GM18505 (cell line): Measurements from ENCODE around the gene HTR3D.
"Not testable (repeated sequence)": the region's sequence is repeated elsewhere in the genome, so short reads cannot be mapped to it uniquely, and the experiment has no call there.

Experiments
- ATAC-seq: cut with Tn5 transposase; IDR thresholded peaks from one replicate; pipeline ENCODE4 v1.9.1; 2021; ENCODE audit not compliant: unreplicated experiment
- POLR2A ChIP-seq: IDR thresholded peaks from 4 replicates; pipeline ENCODE4 v1.6.1; 2011; ENCODE audit warnings: borderline replicate concordance; ENCODE audit not compliant: insufficient read depth, insufficient read length; ENCODE audit errors: extremely low read depth

HTR3D gene

DNA sequence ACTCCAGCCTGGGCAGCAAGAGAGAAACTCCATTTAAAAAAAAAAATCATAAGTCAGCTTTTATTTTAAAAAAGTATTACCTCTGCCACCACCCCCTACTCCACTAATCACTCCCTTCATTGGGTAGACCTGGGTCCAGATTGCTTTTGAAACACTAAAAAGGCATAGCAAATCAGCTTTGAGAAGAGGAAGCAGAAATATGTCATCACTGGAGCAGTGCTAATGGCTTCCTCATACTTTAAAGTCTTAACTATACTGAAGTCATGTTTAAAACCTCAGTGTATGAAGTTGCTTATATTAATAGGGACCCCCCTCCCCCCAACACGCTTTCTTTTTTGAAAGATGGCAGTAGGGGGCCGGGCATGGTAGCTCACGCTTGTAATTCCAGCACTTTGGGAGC lies 1.0 kb upstream of the HTR3D start:
- no peak for ATAC-seq
- no peak for TF ChIP-seq POLR2A

DNA sequence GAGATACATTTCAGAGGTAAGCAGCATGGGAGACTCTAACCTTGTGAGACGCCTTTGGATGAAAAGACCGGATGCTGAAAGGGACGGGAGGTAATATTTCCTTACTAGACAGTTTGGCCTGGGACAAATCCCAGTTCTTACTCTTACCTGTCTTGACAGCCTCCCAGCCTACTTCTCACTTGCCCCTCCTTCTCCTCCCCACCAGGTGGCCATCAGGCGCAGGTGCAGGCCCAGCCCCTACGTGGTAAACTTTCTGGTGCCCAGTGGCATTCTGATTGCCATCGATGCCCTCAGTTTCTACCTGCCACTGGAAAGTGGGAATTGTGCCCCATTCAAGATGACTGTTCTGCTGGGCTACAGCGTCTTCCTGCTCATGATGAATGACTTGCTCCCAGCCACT lies 6.3 kb downstream of the HTR3D start:
- no peak for TF ChIP-seq POLR2A
- ATAC-seq = no peak

DNA sequence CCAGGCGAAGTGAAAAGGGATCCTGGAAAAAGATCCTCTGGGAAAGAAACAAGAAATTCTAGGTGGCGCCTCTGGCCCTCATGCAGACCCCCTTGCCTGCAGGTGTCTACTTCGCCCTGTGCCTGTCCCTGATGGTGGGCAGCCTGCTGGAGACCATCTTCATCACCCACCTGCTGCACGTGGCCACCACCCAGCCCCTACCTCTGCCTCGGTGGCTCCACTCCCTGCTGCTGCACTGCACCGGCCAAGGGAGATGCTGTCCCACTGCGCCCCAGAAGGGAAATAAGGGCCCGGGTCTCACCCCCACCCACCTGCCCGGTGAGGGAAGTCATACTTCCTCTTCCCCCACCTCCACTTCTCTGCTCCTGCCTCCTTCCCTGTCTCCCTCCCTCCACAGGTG lies 6.8 kb downstream of the HTR3D start:
- not testable (repeated sequence) for ATAC-seq

DNA sequence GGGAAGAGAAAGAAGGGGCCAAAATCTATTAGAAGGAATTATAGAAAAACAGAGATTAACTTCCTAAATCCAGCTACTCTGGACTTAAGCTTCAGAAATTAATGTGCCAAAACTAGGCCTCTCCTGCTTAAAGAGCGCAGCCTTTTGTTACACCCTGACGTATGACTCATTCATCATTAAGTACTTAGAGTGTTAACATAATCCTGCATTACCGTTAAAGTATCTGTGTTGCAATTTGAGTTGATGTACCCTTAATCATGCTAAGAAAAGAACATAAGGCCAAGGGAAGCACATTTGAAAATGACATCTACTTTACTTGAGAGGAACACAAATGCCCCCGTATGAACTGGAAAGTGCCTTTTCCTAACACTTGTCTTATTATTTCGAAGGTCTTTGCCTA lies 7.9 kb downstream of the HTR3D start:
- ATAC-seq = no peak
- no peak for TF ChIP-seq POLR2A

DNA sequence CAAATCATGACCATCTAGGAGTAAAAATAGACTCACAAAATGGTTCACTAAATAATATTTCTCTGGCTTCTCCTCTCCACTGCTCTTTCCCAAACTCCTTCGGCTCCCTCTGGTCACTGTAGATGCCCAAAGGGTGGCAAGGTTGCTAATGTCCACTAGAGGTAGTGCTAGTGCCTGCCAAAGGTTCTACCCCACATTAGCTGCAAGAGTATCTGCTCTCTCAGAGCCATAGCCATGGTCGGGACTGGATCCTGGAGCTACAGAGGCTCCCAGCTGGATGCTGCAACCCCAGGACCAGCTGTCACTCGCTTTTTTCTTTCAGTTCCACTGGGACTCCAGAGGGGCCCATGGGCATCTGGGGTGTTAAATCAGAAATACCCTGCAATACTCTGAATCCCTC lies 8.5 kb downstream of the HTR3D start:
- no peak for TF ChIP-seq POLR2A
- no peak for ATAC-seq

DNA sequence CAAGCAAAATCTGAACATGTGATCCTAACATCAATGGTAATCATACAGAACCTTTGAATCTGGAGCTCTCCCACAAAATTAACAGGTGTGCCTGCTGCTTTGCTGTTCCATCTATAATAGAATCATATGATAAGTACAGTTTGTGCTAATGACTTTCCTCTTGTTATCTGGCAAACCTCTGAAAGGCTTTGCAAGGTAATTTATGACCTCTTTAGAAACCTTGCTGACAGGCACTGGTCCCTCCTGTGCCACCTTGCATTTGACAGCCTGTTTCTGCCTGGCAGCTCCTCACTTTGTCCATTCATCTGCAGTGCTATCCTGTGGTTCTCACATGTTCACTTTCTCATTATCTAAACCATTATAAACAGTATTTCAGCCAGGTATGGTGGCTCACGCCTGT lies 11.1 kb downstream of the HTR3D start:
- TF ChIP-seq POLR2A = no peak
- no peak for ATAC-seq

DNA sequence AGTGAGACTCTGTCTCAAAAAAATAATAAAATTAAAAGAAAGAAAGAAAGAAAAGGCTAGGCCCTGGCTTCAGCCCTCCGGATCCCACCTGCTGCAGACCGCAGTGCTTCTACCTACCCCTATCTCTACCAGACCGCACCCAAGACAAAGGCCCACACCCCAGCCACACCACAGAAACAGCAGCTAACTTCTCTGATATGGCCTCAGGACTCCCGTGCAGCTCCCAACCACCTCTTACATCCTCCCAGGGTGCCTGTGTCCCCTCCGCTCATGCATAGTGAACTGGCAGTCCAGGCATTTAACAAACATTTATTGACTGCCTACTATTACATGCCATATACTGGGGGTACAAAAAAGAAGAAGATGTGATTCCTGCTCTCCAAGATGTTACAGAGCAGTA lies 14.5 kb downstream of the HTR3D start:
- no peak for ATAC-seq
- TF ChIP-seq POLR2A = no peak

DNA sequence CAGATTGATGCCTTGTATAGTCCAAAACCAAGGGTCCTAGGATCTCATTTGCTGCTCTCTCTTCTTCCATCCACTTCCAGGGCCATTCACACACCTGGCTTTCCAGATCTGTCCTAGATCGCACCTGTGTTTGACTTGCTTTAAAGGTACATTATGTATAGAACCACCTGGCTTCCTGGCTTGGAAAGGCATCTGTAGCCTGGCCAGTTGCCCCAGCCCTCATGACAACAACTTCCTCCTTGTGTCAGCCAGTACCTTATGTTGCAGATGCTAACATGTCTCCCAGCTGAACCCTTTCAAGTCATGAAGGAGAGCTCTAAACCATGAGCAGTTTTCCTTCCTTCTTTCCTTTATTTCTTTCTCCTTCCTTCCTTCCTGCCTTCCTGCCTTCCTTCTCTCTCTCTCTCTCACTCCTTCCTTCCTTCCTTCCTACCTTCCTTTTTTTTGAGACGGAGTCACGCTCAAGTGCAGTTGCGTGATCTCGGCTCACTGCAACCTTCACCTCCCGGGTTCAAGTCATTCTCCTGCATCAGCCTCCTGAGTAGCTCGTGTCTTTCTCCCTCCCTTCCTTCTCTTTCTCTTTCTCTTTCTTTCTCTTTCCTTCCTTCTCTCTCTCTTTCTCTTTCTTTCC lies 18.8 kb downstream of the HTR3D start:
- TF ChIP-seq POLR2A = no peak
- ATAC-seq = no peak

DNA sequence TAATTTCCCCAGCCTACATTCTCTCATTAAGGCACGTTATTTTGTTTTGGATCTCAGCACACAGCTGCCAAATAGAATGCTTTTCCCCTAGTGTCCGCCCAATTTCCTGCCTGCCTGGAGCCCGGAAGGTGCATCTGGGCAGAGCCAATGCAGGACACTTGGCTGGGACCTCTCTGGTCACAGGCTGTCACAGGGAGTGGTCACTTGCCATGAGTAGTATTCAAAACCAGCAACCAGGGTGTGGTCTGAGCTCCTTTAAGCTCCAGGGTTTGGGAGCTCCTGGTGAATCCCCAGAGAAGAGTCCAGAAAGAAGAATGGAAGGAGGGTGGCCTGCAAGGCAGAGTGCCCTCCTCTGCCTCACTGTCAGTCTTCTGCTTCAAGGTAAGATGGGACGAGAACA lies 21.2 kb downstream of the HTR3D start, which contains the start of gene HTR3C:
TSS of gene HTR3C (plus strand) at position 281 of the 400 bp plus-strand sequence. CDS start at position 315, 34 bp downstream.
- no peak for ATAC-seq
- TF ChIP-seq POLR2A = no peak

DNA sequence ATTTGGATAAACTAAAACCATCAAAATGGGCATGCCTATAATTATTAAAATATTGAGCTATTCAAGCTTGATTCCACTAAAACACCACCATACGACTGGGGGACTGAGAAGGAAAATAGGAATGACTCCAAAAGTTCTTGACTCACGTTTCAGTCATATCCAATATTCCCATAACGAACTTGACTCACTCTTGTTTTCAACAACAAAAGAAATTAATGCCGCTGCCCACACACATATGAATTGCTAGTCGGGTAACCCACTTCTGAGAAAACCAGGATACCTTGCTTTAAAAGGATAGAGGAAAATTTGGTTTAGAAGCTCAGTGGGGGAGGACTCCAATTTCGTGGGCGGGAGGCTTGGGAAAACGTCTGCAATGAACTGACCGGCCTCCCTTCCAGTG lies 26.5 kb downstream of the HTR3D start:
- TF ChIP-seq POLR2A = no peak
- ATAC-seq = no peak

DNA sequence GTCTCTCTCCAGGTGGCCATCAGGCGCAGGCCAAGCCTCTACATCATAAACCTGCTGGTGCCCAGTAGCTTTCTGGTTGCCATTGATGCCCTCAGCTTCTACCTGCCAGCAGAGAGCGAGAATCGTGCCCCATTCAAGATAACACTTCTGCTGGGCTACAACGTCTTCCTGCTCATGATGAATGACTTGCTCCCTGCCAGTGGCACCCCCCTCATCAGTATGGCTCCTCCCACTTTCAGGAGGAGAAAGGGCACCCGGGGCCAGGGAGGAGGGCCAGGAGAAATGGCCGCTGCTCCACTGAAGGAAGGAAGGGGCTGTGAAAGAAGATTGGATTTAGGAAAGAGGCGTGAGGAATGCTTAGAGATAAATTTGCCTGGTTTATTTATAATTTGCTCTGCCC lies 27.9 kb downstream of the HTR3D start:
- TF ChIP-seq POLR2A = no peak
- ATAC-seq = no peak

DNA sequence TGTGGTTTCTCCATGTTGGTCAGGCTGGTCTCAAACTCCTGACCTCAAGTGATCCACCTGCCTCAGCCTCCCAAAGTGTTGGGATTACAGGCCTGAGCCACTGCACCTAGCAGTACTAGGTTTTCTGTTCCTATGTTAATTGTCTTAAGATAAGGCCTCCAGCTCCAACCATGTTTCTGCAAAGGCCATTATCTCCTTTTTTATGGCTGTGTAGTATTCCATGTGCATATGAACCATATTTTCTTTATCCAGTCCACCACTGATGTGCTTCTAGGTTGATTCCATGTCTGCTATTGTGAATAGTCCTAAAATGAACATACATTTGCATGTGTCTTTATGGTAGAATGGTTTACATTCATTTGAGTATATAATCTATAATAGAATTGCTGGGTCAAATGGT lies 31.1 kb downstream of the HTR3D start:
- ATAC-seq = no peak
- TF ChIP-seq POLR2A = no peak

DNA sequence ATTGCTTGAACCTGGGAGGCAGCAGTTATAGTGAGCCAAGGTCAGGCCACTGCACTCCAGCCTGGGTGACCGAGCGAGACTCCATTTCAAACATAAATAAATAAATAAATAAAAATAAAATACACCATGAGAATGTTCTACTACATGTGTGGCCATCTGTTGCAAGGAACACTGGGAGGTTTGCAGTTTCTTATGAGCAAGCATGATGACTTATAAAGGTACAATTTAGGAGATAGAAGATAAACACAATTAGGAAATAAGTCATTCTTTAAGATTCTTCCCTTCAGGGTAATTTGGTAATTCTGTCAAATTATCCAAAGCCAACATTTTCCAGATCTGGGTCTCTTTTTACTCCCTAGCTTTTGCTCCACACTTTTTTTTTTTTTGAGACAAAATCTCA lies 34.7 kb downstream of the HTR3D start:
- TF ChIP-seq POLR2A = no peak
- ATAC-seq = no peak

DNA sequence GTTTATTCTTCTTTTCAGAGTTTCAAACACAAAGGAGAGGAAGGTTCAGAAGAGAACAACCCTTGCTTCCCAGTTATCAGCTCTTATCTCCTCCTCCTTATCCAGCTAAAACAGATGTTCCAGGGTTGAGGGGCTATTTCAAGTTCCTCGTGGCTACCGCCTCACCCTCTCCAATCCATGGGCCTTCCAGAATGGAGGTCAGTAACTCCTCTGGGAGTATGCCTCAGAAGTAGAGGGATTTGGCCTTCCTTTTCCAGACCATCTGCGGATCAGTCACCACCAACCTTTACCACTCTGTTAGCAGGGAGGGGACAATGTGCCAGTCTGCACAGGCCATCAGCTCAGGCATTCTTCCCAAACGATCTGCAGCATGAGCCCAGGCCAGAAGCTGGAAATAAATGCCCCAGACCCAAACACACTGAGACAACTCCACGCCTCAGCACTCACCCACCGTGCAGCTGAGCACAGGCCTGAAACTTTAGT lies 36.1 kb downstream of the HTR3D start:
- no peak for TF ChIP-seq POLR2A
- ATAC-seq = no peak

DNA sequence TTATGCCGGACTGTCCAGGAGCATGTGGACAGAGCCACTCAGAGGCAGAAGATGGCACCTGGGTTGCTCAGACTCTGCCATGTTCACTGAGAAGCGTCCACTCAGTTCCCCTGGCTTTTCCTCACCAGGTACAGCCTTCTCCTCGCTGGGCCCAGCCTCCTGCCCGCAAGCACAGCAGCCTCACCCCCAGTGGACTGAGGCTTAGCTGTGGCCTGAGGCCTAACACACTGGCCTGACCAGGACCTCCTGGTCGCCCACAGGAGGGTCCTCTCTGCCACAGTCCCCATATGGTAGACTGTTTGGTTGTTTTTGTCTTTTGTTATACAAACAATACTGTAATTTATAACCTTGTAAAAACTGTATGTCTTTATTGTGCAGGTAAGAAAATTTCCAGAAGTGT lies 36.8 kb downstream of the HTR3D start:
- TF ChIP-seq POLR2A = no peak
- ATAC-seq = no peak

DNA sequence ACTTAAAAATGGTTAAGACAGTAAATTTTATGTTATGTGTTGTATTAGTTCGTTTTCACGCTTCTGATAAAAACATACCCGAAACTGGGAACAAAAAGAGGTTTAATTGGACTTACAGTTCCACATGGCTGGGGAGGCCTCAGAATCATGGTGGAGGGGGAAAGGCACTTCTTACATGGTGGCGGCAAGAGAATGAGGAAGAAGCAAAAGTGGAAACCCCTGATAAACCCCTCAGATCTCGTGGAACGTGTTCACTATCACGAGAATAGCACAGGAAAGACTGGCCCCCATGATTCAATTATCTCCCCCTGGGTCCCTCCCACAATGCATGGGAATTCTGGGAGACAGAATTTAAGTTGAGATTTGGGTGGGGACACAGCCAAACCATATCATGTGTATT lies 39.6 kb downstream of the HTR3D start:
- ATAC-seq = not testable (repeated sequence)

DNA sequence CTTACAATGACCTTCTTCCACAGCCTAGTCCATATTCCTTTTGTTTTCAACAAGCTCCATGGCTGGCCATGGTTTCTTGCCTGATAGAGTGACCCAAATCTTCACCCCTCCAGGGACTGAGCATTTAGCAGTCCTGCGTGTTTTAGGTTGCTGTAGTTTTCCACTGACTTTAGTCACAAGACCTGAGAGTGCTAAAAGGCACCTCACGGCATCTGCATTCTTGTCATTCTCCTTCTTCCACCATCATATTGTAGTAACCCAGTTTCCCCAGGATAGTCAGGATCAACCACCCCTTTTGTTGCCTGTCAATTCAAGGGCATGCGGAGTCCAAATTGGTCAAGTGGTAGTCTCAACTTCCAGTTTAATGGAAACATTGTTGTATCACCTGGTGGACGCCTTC lies 42.1 kb downstream of the HTR3D start:
- TF ChIP-seq POLR2A = no peak
- ATAC-seq = no peak
